ENCODE measurements around the gene SNX10. TPM values are rescaled to one million over a fixed set of nuclear protein-coding genes. Genes with fewer than 3 reads are reported as not detected.

SNX10 gene
- total RNA-seq, 2 donors from 2014 or later: 13.2 to 19.3 TPM

GRCh38 chr7:26343320-26343832 is 51.7 kb downstream of the SNX10 start:
- no peaks in the 10 kb centered on the region for H3K36me3 Mint-ChIP-seq (ENCODE audit: low read depth)
- H3K4me1 Mint-ChIP-seq: peaks cover 11% of the 10 kb centered on the region
- H3K27me3 ChIP-seq (ENCODE audit: control insufficient read depth, insufficient read depth, low read length, poor library complexity, severe bottlenecking): no peaks in the 10 kb centered on the region
- H3K4me3 ChIP-seq (ENCODE audit: low read length): no peak overlapping the region
- 90 to 95% methylated on average over 3 to 10 of the region's 10 CpGs for WGBS, 2 experiments (ENCODE audit: insufficient coverage in 1 of 2, insufficient read length in 1 of 2)
- peaks cover 7% of the 10 kb centered on the region for H3K4me1 ChIP-seq (ENCODE audit: control insufficient read depth, insufficient read depth, low read length)
- H3K27ac ChIP-seq (ENCODE audit: low read depth, low read length): no peak overlapping the region
- peaks cover 1% of the 10 kb centered on the region for H3K9me3 Mint-ChIP-seq
- no peak for DNase-seq
- no peaks in the 10 kb centered on the region for H3K27me3 Mint-ChIP-seq (ENCODE audit: insufficient read depth)
- H3K9me3 ChIP-seq (ENCODE audit: control insufficient read depth, low read length): no peaks in the 10 kb centered on the region
- H3K36me3 ChIP-seq (ENCODE audit: control insufficient read depth, insufficient read depth, low read length): no peaks in the 10 kb centered on the region
- H3K27ac Mint-ChIP-seq: no peak overlapping the region
- H3K9ac ChIP-seq (ENCODE audit: extremely low read depth, low read length, poor library complexity, severe bottlenecking): no peak overlapping the region
- TF ChIP-seq, protein P1, sequence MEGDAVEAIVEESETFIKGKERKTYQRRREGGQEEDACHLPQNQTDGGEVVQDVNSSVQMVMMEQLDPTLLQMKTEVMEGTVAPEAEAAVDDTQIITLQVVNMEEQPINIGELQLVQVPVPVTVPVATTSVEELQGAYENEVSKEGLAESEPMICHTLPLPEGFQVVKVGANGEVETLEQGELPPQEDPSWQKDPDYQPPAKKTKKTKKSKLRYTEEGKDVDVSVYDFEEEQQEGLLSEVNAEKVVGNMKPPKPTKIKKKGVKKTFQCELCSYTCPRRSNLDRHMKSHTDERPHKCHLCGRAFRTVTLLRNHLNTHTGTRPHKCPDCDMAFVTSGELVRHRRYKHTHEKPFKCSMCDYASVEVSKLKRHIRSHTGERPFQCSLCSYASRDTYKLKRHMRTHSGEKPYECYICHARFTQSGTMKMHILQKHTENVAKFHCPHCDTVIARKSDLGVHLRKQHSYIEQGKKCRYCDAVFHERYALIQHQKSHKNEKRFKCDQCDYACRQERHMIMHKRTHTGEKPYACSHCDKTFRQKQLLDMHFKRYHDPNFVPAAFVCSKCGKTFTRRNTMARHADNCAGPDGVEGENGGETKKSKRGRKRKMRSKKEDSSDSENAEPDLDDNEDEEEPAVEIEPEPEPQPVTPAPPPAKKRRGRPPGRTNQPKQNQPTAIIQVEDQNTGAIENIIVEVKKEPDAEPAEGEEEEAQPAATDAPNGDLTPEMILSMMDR (conservative IDR thresholded peaks at IDR 0.05): no peak
- no peak overlapping the region for H3K4me3 Mint-ChIP-seq

DNA sequence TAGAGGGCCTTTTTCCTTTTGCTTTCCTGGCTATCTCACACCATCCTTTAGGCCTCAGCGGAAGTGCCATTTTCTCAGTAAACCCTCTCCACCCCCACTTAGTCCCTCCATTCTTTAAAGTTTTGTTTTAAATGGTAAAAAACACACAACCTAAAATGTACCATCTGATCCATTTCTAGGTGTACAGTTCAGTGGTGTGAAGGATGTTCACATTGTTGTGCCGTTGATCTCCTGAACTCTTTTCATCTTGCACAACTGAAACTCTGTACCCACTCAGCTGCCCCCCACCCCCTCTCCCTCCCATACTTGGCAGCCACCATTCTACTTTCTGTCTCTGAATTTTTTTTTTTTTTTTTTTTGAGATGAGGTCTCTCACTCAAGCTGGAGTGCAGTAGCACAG is 52.2 kb downstream of the SNX10 start:
- Mint-ChIP-seq H3K4me3 (no peak overlapping the region), H3K9me3 (peaks cover 1% of the 10 kb centered on the region), H3K4me1 (peaks cover 11% of the 10 kb centered on the region), H3K36me3 (ENCODE audit: low read depth) (no peaks in the 10 kb centered on the region), H3K27me3 (ENCODE audit: insufficient read depth) (no peaks in the 10 kb centered on the region), H3K27ac (no peak overlapping the region)
- DNase-seq: no peak
- Histone ChIP-seq H3K4me3 (ENCODE audit: low read length) (no peak overlapping the region), H3K4me1 (ENCODE audit: control insufficient read depth, insufficient read depth, low read length) (peaks cover 7% of the 10 kb centered on the region), H3K9me3 (ENCODE audit: control insufficient read depth, low read length) (no peaks in the 10 kb centered on the region), H3K36me3 (ENCODE audit: control insufficient read depth, insufficient read depth, low read length) (no peaks in the 10 kb centered on the region), H3K27ac (ENCODE audit: low read depth, low read length) (no peak overlapping the region), H3K27me3 (ENCODE audit: control insufficient read depth, insufficient read depth, low read length, poor library complexity, severe bottlenecking) (no peaks in the 10 kb centered on the region), H3K9ac (ENCODE audit: extremely low read depth, low read length, poor library complexity, severe bottlenecking) (no peak overlapping the region)
- TF ChIP-seq, protein P1 (conservative IDR thresholded peaks at IDR 0.05): no peak
- WGBS, 2 experiments (ENCODE audit: insufficient coverage in 1 of 2, insufficient read length in 1 of 2): 90 to 100% methylated on average over 1 to 2 of the region's 2 CpGs

DNA sequence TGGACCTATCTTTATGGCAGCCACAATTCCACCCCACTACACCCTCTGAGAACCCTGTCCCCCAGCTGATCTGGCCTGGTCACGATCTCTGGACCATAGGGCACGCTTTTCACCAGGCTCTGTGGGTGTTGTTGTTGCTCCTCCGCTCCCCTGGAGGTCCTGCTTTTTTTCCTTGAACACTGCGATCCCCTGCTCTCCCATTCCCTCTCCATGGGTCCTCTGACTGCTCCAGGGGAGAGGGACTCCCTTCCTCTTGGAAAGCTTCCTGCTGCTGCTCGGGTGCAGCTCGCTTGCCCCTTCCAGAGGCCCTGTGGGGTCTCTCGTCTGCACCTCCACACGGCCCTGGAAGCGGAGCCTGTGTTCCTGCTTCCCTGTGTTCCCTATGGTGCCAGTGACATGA is 53.5 kb downstream of the SNX10 start:
- Histone ChIP-seq H3K9ac (ENCODE audit: extremely low read depth, low read length, poor library complexity, severe bottlenecking) (no peak overlapping the region), H3K4me1 (ENCODE audit: control insufficient read depth, insufficient read depth, low read length) (peaks cover 7% of the 10 kb centered on the region), H3K9me3 (ENCODE audit: control insufficient read depth, low read length) (no peaks in the 10 kb centered on the region), H3K4me3 (ENCODE audit: low read length) (no peak overlapping the region), H3K27me3 (ENCODE audit: control insufficient read depth, insufficient read depth, low read length, poor library complexity, severe bottlenecking) (no peaks in the 10 kb centered on the region), H3K36me3 (ENCODE audit: control insufficient read depth, insufficient read depth, low read length) (no peaks in the 10 kb centered on the region), H3K27ac (ENCODE audit: low read depth, low read length) (no peak overlapping the region)
- DNase-seq: no peak
- H3K27me3 Mint-ChIP-seq (ENCODE audit: insufficient read depth): no peaks in the 10 kb centered on the region
- TF ChIP-seq, protein P1 (conservative IDR thresholded peaks at IDR 0.05): no peak
- peak overlapping the region; percentile 37 for H3K27ac Mint-ChIP-seq
- H3K9me3 Mint-ChIP-seq: peaks cover 1% of the 10 kb centered on the region
- H3K4me3 Mint-ChIP-seq: no peak overlapping the region
- no peaks in the 10 kb centered on the region for H3K36me3 Mint-ChIP-seq (ENCODE audit: low read depth)
- 87 to 97% methylated on average over 5 to 9 of the region's 9 CpGs for WGBS, 2 experiments (ENCODE audit: insufficient coverage in 1 of 2, insufficient read length in 1 of 2)
- H3K4me1 Mint-ChIP-seq: peaks cover 11% of the 10 kb centered on the region
